UCSD-AML1 (cell line): Measurements from ENCODE around the gene ZFP62.
A peak's percentile ranks its signal among the peaks of the same experiment; 100 is the strongest.

Source experiments
- DNase-seq: peaks from one replicate; lab custom pipeline; 2025; ENCODE audit not compliant: unreplicated experiment; lab: John Stamatoyannopoulos, UW

Gene ZFP62

DNA sequence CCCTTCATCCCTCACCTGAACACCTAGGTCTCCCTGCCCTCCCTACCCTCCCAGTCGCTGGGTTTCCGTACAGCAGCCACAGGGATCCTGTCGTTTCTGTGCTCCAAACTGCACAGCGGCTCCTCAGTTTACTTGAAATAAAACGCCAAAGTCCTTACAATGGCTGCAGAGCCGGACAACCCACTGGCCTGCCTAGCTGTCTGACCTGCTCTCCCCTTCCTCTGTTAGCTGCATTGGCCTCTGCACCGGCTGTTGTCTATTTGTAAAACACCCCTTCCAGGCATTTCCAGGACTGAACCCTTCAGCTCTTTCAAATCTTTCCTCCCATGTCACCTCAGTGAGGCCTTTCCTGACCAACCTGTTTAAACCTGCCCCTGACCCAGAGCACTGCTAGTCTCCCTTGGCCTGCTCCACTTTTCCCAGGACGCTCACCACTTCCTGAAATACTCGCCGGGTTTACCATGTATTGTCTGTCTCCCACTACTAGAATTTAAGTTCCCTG lies 49.4 kb downstream of the ZFP62 start:
- no peak for DNase-seq

- DNase-seq, result peak; percentile 80
These were observed 50.0 kb downstream of the ZFP62 start for GRCh38 chr5:180810959-180811622.

- DNase-seq, result peak; percentile 98
These were observed 50.7 kb downstream of the ZFP62 start for GRCh38 chr5:180810210-180810958.

GRCh38 chr5:180809403-180810209 lies 51.5 kb downstream of the ZFP62 start:
- peak; percentile 94 for DNase-seq

DNA sequence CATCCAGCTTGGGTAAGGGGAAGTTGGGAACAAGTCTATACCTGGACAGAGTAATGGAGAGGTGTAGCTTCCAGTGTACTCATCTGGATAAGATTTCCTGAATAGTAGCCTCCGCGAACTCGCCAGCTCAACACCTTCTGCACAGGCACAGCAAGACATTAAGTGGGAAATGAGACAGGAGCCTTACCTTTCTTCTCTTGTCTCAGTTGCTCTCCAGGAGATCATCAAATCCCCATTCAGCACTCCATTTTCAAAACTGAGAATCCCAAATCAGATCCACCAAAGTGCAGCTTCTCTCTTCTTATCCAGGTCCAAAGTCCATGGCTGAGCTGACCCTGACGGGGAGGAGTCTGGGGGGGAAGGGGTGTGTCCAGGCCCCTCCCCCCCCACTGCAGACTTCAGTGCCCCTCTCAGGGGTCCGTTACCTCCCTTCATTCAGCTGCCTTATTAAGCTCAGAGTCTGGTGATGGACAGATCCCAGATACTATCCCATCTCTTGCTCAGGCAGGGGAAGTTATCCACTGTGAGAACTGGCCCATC lies 52.5 kb downstream of the ZFP62 start:
- DNase-seq, result no peak

GRCh38 chr5:180807654-180808414 lies 53.2 kb downstream of the ZFP62 start:
- no peak for DNase-seq

- no peak for DNase-seq
These were observed 54.0 kb downstream of the ZFP62 start for GRCh38 chr5:180807046-180807445.

GRCh38 chr5:180806351-180807011 lies 54.6 kb downstream of the ZFP62 start:
- DNase-seq, result no peak

GRCh38 chr5:180804129-180804618 lies 56.9 kb downstream of the ZFP62 start:
- no peak for DNase-seq

DNA sequence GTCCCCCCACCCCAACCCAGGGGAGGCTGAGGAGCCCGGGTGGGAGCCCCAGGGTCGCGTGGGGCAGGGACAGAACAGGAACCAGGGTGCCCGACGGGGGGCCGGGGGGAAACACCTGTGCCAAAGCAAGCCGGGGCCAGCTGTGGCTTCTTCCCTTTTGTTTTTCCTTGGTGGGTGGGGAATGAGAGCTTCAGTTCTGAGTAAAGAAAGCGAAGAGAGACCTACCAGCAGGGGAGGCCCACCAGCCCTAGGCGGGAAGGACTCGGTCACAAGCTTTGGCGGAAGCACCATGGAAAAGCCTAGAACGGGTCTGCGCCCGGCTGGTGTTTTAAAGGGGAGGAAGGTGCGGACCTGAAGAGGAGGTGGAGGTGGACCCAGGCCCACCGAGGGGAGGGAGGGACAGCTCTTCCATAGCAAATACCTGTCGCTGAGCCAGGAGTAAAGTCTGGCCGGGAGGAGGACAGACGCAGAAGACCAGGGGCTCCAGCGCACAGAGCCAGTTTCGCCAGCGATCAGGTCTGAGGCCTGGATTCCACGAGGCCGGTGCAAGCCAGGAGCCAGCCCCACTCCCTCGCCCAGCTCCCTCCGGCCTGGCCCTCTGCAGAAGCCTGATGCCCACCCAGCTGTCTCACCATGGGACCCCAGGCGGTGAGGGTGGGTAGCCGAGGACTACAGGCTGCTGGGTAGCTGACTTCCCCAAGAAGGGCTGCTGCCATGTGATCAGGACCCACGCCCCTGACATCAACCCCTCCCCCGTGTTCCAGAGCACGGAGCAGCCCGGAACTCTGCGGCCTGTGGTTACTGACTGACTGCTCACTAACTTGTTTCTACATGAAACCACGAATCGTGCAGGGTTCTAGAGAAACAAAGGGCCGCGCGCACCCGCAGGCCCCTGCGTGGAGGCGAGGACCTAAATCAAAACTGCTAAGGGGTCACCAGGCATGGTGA lies 57.6 kb downstream of the ZFP62 start:
- peak; percentile 91 for DNase-seq

GRCh38 chr5:180802325-180803180 lies 58.5 kb downstream of the ZFP62 start, which contains the start of gene MGAT1:
MGAT1 (minus strand) TSS chr5:180802806; CDS start chr5:180792971, 9,835 bp downstream.
- DNase-seq, result peak; percentile 86

GRCh38 chr5:180801596-180802324 lies 59.3 kb downstream of the ZFP62 start:
- no peak for DNase-seq

DNA sequence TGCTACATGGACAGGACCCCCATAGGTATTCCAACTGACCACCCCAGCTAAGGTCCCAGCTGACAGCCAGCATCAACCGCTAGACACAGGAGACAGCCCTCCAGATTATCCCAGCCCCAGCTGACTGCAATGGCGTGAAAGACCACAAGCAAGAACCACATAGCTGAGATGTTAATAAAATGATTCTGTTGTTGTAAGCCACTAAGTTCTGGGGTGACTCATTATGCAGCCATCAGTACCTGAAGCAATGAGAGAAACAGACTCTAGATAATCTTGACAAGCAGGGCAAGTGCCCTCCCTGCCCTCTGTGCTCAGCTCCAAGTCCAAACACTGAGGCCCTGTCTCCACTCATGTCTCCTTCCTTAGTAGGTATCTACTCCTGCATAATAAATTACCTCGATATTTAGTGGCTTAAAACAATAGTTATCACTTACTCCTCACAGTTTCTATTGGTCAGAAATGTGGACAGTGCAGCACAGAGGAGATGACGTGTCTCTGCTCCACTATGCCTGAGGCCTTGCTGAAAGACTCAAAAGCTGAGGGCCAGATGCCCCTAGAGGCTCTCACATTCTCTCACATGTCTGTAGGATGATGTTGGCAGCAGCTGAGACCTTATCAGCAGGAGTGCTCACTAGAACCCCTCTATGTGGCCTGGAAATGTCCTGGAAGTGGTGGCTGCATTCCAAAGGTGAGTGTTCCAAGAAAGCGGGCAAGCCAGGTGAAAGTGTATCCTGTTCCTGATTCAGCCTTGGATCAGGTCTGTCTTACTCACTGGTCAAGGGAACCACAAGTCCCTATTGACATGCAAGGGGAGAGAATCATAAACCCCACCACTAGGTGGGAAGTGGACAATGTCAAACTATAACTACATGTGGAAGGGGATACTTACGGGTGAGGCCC lies 60.9 kb downstream of the ZFP62 start:
- no peak for DNase-seq

DNA sequence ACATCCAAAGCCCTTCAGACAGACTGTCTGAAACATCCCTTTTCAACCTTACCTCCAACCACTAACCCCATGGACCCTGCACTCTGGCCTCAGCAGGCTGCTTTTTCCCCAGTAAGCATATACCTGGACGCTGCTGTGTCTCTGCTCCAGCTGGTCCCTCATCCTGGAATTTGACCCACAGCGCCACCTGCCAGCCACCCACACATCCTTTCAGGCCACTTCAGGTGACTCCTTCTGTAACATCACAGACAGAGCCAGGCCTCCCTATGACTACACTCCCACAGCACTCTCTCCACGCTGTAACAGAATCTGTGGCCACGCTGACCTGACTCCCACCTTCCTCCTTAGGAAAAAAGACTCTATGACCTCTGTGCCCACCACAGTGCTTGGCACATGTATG lies 61.9 kb downstream of the ZFP62 start:
- DNase-seq, result no peak

DNA sequence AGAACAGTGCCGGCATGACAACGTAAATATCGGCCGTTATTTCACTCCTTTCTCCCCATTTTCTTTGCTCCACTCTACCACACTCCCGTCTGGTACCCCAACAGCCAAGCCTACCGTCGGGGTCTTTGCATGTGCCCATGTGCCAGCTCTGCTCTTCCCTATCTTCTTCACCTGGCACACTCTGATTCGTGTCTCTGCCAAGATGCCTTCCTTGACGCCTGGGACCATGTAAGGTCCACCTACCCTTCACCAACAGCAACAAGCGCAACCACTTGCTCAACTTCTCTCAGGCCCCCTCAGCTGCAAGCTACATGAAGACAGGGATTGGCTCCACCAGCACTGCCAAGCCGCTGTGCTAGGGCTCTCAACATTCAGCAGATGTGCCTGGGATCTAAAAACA lies 62.9 kb downstream of the ZFP62 start:
- no peak for DNase-seq
